GM19438 (cell line): ENCODE data around the gene KRT79.

Experiments used
- ATAC-seq: cut with Tn5 transposase; IDR thresholded peaks from one replicate; pipeline ENCODE4 v1.9.1; 2021; ENCODE audit warnings: low read depth; ENCODE audit not compliant: unreplicated experiment

KRT79 gene

GRCh38 chr12:52774629-52775250 is 59.4 kb downstream of the KRT79 start:
- ATAC-seq = no peak

- ATAC-seq = no peak
Observed at GRCh38 chr12:52772772-52773171, 61.3 kb downstream of the KRT79 start.

- ATAC-seq = no peak
Observed at GRCh38 chr12:52772188-52772587, 61.9 kb downstream of the KRT79 start.

GRCh38 chr12:52771505-52771904 is 62.6 kb downstream of the KRT79 start:
- ATAC-seq = no peak
